Measurements from ENCODE around the gene TMEM59L. TPM values are rescaled to one million over a fixed set of nuclear protein-coding genes. Genes with fewer than 3 reads are reported as not detected.

TMEM59L gene
- total RNA-seq (2016; rRNA removed; fragmentation: Illumina TruSeq; extraction: Trizol) (0.69 and 0.97 TPM in 2 replicates), polyA plus RNA-seq (2011; rRNA removed) (5.5 and 7.2 TPM in 2 replicates), polyA minus RNA-seq (2011; rRNA and poly(A)+ RNA removed; ENCODE audit: low replicate concordance) (0.35 and 3.9 TPM in 2 replicates), Bru-seq, nascent RNA (percentile 41 among the genes with signal in this experiment), BruChase-seq, experiment 1, labeled RNA remaining after a 6-hour chase (percentile 46 among the genes with signal in this experiment), BruChase-seq, experiment 2, labeled RNA remaining after a 2-hour chase (percentile 36 among the genes with signal in this experiment)
- 0.61 and 0.88 TPM in 2 replicates for total RNA-seq (2016; cell fraction: cytosol; rRNA removed; fragmentation: Illumina TruSeq; extraction: Trizol; ENCODE audit: low read depth)
- total RNA-seq (2016; cell fraction: insoluble cytoplasmic fraction; rRNA removed; fragmentation: Illumina TruSeq; extraction: Trizol) = 0.77 and 1.4 TPM in 2 replicates
- 0.49 and 0.65 TPM in 2 replicates for total RNA-seq (2016; cell fraction: membrane; rRNA removed; fragmentation: Illumina TruSeq; extraction: Trizol)
- 2.3 and 2.7 TPM in 2 replicates for total RNA-seq (2016; cell fraction: nucleus; rRNA removed; fragmentation: Illumina TruSeq; extraction: Trizol)
- 4.1 and 4.6 TPM in 2 replicates for polyA plus RNA-seq (2011; cell fraction: cytosol; rRNA removed)
- polyA plus RNA-seq (2011; cell fraction: nucleus; rRNA removed) = 71.3 and 86.8 TPM in 2 replicates
- polyA plus RNA-seq (2012) = 8.3 and 22.3 TPM in 2 replicates
- polyA plus RNA-seq (2016; cell fraction: cytosol; fragmentation: Illumina TruSeq; extraction: Trizol; ENCODE audit: low read depth) = 1.0 and 2.0 TPM in 2 replicates
- polyA plus RNA-seq (2016; cell fraction: insoluble cytoplasmic fraction; fragmentation: Illumina TruSeq; extraction: Trizol; ENCODE audit: low read depth) = 1.7 and 1.9 TPM in 2 replicates
- polyA plus RNA-seq (2016; cell fraction: membrane; fragmentation: Illumina TruSeq; extraction: Trizol; ENCODE audit: low read depth) = 1.6 TPM in 2 replicates
- 12.3 and 16.0 TPM in 2 replicates for polyA plus RNA-seq (2016; cell fraction: nucleus; fragmentation: Illumina TruSeq; extraction: Trizol; ENCODE audit: insufficient read depth, low read depth)
- polyA minus RNA-seq (2011; cell fraction: cytosol; rRNA and poly(A)+ RNA removed) = 1.4 and 4.3 TPM in 2 replicates
- polyA minus RNA-seq (2011; cell fraction: nucleus; rRNA and poly(A)+ RNA removed) = 5.0 and 5.5 TPM in 2 replicates
- long read RNA-seq, experiment 1, transcript TMEM59L-201 (8 exons, 1,613 nt) = major isoform, 10 of 10 reads
- long read RNA-seq, experiment 1, partial matches to known transcripts = 0 of 10 reads
- long read RNA-seq, experiment 1, other reads (novel, unspliced or antisense) = 0 of 10 reads
- long read RNA-seq, experiment 2, transcript TMEM59L-204 (7 exons, 1,683 nt) = minor isoform, 7 of 98 reads
- long read RNA-seq, experiment 2, transcript TMEM59L-201 (8 exons, 1,613 nt) = major isoform, 55 of 98 reads
- long read RNA-seq, experiment 2, partial matches to known transcripts = 19 of 98 reads
- long read RNA-seq, experiment 2, other reads (novel, unspliced or antisense) = 14 of 98 reads

DNA sequence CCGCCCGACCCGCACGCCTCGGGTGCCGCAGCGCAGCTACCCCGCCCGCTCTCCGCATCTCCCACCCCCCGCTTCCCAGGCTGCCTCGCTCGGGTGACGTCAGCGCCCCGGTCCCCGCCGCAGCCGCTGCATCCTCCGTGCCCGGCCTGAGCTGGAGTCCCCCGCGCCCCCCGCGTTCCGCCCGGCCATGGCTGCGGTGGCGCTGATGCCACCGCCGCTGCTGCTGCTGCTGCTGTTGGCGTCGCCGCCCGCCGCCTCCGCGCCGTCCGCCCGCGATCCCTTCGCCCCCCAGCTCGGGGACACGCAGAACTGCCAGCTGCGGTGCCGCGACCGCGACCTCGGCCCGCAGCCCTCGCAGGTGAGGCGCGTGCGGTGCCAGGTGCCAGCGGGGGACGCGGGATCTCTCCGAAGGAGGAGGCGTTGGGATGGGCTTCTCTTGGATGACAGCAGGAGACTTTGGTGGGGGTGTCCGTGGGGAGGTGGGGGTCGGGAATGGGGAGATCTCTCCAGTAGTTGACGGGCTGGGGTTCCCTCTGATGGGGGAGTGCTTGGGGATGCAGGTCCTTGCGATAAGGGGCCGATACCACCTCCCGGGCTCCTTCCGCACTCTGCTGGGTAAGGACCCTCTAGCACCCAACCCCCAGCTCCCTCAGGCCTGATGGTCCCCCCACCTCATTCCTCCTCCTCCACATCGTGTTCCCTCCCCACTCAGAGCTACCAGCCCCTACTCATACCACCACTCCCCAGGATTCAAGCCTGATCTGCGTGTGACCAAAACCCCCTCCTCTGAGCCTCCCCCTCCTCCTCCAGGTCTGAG, at the start of gene TMEM59L:
Gene TMEM59L, plus strand, starts transcription at position 99 of the 817 bp plus-strand sequence. Its CDS starts 89 bp downstream, at position 188.
- peaks cover 50% of the 10 kb centered on the region for H3K4me1 ChIP-seq (ENCODE audit: insufficient read depth, low read length)
- CTCF ChIA-PET (ENCODE audit: low intra/inter-chr PET ratio, low total read pairs) = no interaction called here
- peak within 1 kb of the TSS; percentile 100 for H3K4me2 ChIP-seq (ENCODE audit: low read depth, low read length)
- no peak within 1 kb of the TSS for H2AFZ ChIP-seq (ENCODE audit: low read length)
- ATAC-seq = no peak
- no peaks in the 10 kb centered on the region for H3K36me3 ChIP-seq (replicated peaks in 1 of 2; ENCODE audit: control insufficient read depth in 1 of 2, insufficient read depth in 2 of 2, low read length in 2 of 2)
- BruUV-seq (replicated peaks) = no TSS peak
- POLR2A ChIA-PET = interaction anchor here (1.0 kb wide), 1 partner anchor 24 kb away, joined by 4 read pairs; the partner anchor contains the start of gene REX1BD
- no peak for FAIRE-seq
- 13% methylated on average over 29 of the region's 70 CpGs for WGBS (ENCODE audit: low lambda C conversion rate)
- H3K79me2 ChIP-seq (ENCODE audit: insufficient read depth, low read length) = no peaks in the 10 kb centered on the region
- H3K27me3 ChIP-seq (ENCODE audit: control insufficient read depth in 1 of 2, insufficient read depth in 2 of 2, low read length in 2 of 2) = peaks cover 0 to 7% of the 10 kb centered on the region in 2 experiments; a peak in 2 of 5 replicates
- H4K20me1 ChIP-seq (ENCODE audit: insufficient read depth, low read length) = no peaks in the 10 kb centered on the region
- peak within 1 kb of the TSS; percentile 57 for H3K9ac ChIP-seq (ENCODE audit: insufficient read depth, low read depth, low read length)
- DNase-seq (ENCODE audit: low spot score) = no peak
- intact Hi-C loops (cut with micrococcal nuclease; ENCODE audit: unreplicated experiment) = no loop called here
- H3K9me3 ChIP-seq (ENCODE audit: low read length) = no peaks in the 10 kb centered on the region
- peak within 1 kb of the TSS; percentile 48 to 75 (median 57) for H3K4me3 ChIP-seq (replicated peaks in 1 of 3; ENCODE audit: insufficient read depth in 1 of 3, low read depth in 2 of 3, low read length in 3 of 3)
- in situ Hi-C loops (cut with HindIII; ENCODE audit: extremely low pct_ligation_motif_present, low pct_unique_long_range_greater_than_20kb) = no loop called here
- no peak within 1 kb of the TSS for H3K27ac ChIP-seq (ENCODE audit: extremely low read length, insufficient read depth, low read length)
- TF ChIP-seq HDAC2 (CRISPR knock-in tag; IDR thresholded peaks at IDR 0.05) (no peak), DPF2 (CRISPR knock-in tag; IDR thresholded peaks at IDR 0.05; ENCODE audit: borderline replicate concordance, low read depth) (no peak), ZNF44 (CRISPR knock-in tag; IDR thresholded peaks at IDR 0.05) (no peak), SOX6 (IDR thresholded peaks at IDR 0.05) (no peak), SOX6 (CRISPR knock-in tag; IDR thresholded peaks at IDR 0.05) (no peak), ZNF484 (CRISPR knock-in tag; IDR thresholded peaks at IDR 0.05; ENCODE audit: borderline replicate concordance, low read depth) (no peak), PHF21A (CRISPR knock-in tag; IDR thresholded peaks at IDR 0.05) (no peak), AGO2 (optimal IDR thresholded peaks at IDR 0.05; ENCODE audit: low read depth, low read length) (peak; percentile 33)
- TF ChIP-seq, protein P1, sequence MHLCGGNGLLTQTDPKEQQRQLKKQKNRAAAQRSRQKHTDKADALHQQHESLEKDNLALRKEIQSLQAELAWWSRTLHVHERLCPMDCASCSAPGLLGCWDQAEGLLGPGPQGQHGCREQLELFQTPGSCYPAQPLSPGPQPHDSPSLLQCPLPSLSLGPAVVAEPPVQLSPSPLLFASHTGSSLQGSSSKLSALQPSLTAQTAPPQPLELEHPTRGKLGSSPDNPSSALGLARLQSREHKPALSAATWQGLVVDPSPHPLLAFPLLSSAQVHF (CRISPR knock-in tag; IDR thresholded peaks at IDR 0.05) = 0 out of 2 replicates have a peak, but pooled peaks have one; percentile 38
- TF ChIP-seq, protein P2, sequence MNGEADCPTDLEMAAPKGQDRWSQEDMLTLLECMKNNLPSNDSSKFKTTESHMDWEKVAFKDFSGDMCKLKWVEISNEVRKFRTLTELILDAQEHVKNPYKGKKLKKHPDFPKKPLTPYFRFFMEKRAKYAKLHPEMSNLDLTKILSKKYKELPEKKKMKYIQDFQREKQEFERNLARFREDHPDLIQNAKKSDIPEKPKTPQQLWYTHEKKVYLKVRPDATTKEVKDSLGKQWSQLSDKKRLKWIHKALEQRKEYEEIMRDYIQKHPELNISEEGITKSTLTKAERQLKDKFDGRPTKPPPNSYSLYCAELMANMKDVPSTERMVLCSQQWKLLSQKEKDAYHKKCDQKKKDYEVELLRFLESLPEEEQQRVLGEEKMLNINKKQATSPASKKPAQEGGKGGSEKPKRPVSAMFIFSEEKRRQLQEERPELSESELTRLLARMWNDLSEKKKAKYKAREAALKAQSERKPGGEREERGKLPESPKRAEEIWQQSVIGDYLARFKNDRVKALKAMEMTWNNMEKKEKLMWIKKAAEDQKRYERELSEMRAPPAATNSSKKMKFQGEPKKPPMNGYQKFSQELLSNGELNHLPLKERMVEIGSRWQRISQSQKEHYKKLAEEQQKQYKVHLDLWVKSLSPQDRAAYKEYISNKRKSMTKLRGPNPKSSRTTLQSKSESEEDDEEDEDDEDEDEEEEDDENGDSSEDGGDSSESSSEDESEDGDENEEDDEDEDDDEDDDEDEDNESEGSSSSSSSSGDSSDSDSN (CRISPR knock-in tag; IDR thresholded peaks at IDR 0.05) = peak; percentile 17; the same call in 1 of the 2 replicates
- TF ChIP-seq, protein P3, sequence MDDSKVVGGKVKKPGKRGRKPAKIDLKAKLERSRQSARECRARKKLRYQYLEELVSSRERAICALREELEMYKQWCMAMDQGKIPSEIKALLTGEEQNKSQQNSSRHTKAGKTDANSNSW (CRISPR knock-in tag; IDR thresholded peaks at IDR 0.05; ENCODE audit: borderline replicate concordance) = no peak
- TF ChIP-seq, protein P4, sequence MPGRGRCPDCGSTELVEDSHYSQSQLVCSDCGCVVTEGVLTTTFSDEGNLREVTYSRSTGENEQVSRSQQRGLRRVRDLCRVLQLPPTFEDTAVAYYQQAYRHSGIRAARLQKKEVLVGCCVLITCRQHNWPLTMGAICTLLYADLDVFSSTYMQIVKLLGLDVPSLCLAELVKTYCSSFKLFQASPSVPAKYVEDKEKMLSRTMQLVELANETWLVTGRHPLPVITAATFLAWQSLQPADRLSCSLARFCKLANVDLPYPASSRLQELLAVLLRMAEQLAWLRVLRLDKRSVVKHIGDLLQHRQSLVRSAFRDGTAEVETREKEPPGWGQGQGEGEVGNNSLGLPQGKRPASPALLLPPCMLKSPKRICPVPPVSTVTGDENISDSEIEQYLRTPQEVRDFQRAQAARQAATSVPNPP (CRISPR knock-in tag; IDR thresholded peaks at IDR 0.05) = no peak
